GM06990 (cell line): ENCODE data around the gene TSNAXIP1.

Experiments used
- DNase-seq: peaks from one replicate; pipeline ENCODE4 v3.0.0-alpha.2; 2011; ENCODE audit not compliant: insufficient read length; ENCODE audit errors: extremely low read depth
- H3K27me3 ChIP-seq: replicated peaks from 2 replicates; pipeline ENCODE4 v1.6.0; 2011; ENCODE audit warnings: low read length; ENCODE audit not compliant: control insufficient read depth, insufficient read depth
- H3K36me3 ChIP-seq: 2 replicates; pipeline ENCODE4 v1.5.1; 2011; ENCODE audit warnings: low read length; ENCODE audit not compliant: control insufficient read depth, insufficient read depth
- H3K4me3 ChIP-seq: replicated peaks from 2 replicates; pipeline ENCODE4 v1.5.1; 2011; ENCODE audit warnings: low read depth, mild to moderate bottlenecking, control low read depth, low read length
- TF ChIP-seq, protein P1 (sequence below): IDR thresholded peaks from 2 replicates; pipeline ENCODE4 v1.5.1; 2011; ENCODE audit warnings: low read length, control low read depth, mild to moderate bottlenecking, inconsistent platforms; ENCODE audit not compliant: insufficient read depth, poor library complexity, severe bottlenecking

TSNAXIP1 gene

DNA sequence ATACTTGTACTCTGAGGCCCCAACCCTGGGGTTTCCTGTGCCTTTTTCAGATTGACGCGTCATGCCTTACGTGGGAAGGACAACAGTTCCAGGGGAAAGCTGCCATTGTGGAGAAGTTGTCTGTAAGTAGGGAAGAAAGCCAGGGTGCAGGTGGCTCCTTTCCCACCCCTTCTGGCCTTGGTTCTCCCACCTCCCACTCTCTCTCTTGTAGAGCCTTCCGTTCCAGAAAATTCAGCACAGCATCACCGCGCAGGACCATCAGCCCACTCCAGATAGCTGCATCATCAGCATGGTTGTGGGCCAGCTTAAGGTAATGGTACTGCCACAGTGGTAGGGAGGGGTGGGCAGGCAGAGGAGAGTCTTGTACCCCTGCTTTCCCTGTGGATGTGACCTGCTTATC lies 61.6 kb downstream of the TSNAXIP1 start:
- no peak for DNase-seq
- TF ChIP-seq, protein P1, sequence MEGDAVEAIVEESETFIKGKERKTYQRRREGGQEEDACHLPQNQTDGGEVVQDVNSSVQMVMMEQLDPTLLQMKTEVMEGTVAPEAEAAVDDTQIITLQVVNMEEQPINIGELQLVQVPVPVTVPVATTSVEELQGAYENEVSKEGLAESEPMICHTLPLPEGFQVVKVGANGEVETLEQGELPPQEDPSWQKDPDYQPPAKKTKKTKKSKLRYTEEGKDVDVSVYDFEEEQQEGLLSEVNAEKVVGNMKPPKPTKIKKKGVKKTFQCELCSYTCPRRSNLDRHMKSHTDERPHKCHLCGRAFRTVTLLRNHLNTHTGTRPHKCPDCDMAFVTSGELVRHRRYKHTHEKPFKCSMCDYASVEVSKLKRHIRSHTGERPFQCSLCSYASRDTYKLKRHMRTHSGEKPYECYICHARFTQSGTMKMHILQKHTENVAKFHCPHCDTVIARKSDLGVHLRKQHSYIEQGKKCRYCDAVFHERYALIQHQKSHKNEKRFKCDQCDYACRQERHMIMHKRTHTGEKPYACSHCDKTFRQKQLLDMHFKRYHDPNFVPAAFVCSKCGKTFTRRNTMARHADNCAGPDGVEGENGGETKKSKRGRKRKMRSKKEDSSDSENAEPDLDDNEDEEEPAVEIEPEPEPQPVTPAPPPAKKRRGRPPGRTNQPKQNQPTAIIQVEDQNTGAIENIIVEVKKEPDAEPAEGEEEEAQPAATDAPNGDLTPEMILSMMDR = no peak
- Histone ChIP-seq H3K4me3 (no peak overlapping the region), H3K36me3 (peaks cover 12% of the 10 kb centered on the region), H3K27me3 (no peaks in the 10 kb centered on the region)

DNA sequence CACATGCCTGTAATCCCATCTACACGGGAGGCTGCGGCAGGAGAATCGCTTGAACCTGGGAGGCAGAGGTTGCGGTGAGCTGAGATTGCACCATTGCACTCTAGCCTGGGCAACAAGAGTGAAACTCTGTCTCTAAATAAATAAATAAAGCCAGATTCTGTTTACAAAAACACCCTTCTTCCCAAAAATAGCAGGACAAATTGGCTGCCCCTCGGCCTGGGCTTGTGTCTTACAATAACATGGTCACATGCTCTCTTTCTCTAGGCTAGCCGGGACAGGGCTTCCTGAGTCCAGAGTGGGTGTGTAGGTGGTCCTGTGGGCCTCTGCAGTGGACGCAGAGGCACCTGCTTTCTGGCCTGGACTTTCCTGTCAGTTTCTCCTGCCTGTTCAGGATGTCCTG lies 63.0 kb downstream of the TSNAXIP1 start:
- H3K36me3 ChIP-seq = peaks cover 12% of the 10 kb centered on the region
- TF ChIP-seq, protein P1 = no peak
- no peak for DNase-seq
- H3K4me3 ChIP-seq = no peak overlapping the region
- no peaks in the 10 kb centered on the region for H3K27me3 ChIP-seq

DNA sequence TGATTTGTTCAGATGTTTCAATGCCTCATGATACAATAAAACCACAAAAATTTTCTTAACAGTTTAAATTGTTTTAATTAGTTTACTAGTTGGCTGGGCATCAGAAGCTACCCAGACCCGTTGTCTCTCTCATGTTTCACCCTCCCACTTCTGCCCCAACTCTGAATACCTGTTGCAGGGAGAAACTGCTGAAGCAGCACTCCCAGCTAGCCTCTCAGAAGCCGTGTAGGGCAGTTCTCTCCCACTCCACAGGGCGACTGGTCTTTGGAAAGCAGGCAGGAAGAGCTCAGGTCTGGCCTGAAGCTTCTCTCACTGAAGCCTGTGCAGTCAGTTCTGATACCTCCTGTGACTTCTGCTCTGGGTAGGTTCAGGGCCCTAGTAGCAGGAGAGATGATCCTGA lies 64.6 kb downstream of the TSNAXIP1 start:
- DNase-seq = no peak
- Histone ChIP-seq H3K27me3 (no peaks in the 10 kb centered on the region), H3K36me3 (peaks cover 14% of the 10 kb centered on the region), H3K4me3 (no peak overlapping the region)
- TF ChIP-seq, protein P1 = no peak

DNA sequence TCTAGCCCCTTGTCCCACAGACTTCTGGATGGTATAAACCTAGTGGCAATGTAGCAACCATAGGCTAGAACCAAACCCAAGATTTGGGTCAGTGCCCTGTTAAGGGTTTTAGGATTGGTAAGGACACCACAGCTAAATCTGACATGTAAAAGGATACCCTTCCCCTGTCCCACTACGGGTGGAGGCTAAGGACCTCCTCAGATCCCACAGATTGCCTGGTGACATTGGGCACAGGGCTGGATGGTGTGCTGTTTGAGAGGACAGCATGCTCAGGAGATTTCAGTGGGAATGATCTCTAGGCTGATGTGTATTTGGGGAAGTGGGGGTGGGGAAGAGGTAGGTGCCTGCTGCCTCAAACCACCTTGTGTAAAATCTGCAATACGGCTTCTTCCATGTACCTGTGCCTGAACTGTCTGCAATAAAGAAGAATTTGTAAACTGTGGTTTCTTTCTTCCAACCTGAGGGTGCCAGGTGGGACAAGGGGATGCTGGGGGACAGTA lies 65.5 kb downstream of the TSNAXIP1 start:
- Histone ChIP-seq H3K27me3 (no peaks in the 10 kb centered on the region), H3K4me3 (no peak overlapping the region; the same call in 1 of the 2 replicates), H3K36me3 (peaks cover 23% of the 10 kb centered on the region)
- DNase-seq = no peak
- TF ChIP-seq, protein P1 = no peak

DNA sequence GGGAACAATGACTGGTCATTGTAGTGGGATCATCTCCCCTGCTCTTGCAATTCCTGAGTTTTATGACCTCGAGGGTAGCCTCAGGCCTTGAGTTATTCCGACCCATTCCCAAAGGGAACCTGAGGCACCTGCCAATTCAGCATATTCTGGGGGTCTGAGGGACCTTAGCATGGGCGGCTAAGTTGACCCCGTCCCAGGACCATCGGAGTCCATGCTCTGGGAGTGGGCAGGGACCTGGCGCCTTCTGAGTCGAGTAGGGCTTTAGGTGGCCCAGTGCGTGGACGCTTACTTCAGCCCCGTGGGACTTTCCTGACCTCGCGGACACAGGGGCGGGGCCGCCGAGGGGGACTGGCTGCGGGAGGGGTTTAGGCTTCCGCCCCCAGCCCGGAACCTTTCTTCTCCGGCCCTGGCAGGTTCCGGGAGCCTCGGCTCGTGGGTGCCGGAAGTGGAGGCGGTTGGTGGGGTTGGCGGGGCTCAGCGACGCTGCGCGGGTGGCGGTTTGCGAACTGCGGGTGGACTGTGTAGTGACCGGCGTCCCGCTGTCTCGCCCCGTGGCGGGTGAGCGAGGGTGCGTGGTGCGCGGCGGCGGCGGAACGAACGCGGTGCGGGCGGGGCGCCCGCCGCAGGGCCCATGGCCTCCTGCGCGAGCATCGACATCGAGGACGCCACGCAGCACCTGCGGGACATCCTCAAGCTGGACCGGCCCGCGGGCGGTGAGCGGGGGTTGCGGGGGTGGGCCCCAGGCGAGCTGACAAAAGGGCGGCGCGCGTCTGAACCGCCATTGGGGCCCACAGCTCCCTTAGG lies 66.1 kb downstream of the TSNAXIP1 start, which contains the start of gene EDC4:
EDC4 (plus strand) TSS at position 422 of the 804 bp plus-strand sequence; CDS start at position 632, 210 bp downstream.
- peak within 1 kb of the TSS; percentile 92 for H3K4me3 ChIP-seq
- TF ChIP-seq, protein P1 = no peak
- DNase-seq = peak; percentile 89
- no peaks in the 10 kb centered on the region for H3K27me3 ChIP-seq
- peaks cover 28% of the 10 kb centered on the region for H3K36me3 ChIP-seq
